ENCODE results near the gene LYRM4. TPM values are rescaled to one million over a fixed set of nuclear protein-coding genes. Genes with fewer than 3 reads are reported as not detected.
A peak's percentile ranks its signal among the peaks of the same experiment; 100 is the strongest.

Gene LYRM4
- total and polyA plus RNA-seq, 9 of the 15 experiments (the other 6 are each of a cell fraction or from before 2014, with no cell fraction given), result 24.2 to 69.4 (median 41.8) TPM

GRCh38 chr6:5084360-5084780 lies 176.4 kb downstream of the LYRM4 start (continued):
- peak; percentile 45; the same call in 1 of the 2 replicates for TF ChIP-seq ZNF592 (IDR thresholded peaks at IDR 0.05)
- no peak for TF ChIP-seq KLF16 (IDR thresholded peaks at IDR 0.05)
- no peak for TF ChIP-seq ZMIZ1 (IDR thresholded peaks at IDR 0.05; ENCODE audit: low read depth in 2 of 2, low read length in 2 of 2)
- no peak for TF ChIP-seq FOXM1 (IDR thresholded peaks at IDR 0.05; ENCODE audit: low read depth)
- TF ChIP-seq FOXM1 (CRISPR knock-in tag; IDR thresholded peaks at IDR 0.05; ENCODE audit: low read depth), result no peak
- TF ChIP-seq MITF (IDR thresholded peaks at IDR 0.05), result no peak
- TF ChIP-seq KLF1 (tag; IDR thresholded peaks at IDR 0.05), result no peak
- no peak for TF ChIP-seq FOXJ2 (tag; IDR thresholded peaks at IDR 0.05)
- no peak for TF ChIP-seq HLTF (IDR thresholded peaks at IDR 0.05)
- TF ChIP-seq VEZF1 (CRISPR knock-in tag; IDR thresholded peaks at IDR 0.05), result peak; percentile 70
- TF ChIP-seq GABPA (tag; conservative IDR thresholded peaks at IDR 0.05; ENCODE audit: low read depth), result no peak
- no peak for TF ChIP-seq XRCC3 (IDR thresholded peaks at IDR 0.05)
- TF ChIP-seq SETDB1 (IDR thresholded peaks at IDR 0.05; ENCODE audit: low read length), result no peak
- no peak for TF ChIP-seq ZNF24 (IDR thresholded peaks at IDR 0.05)
- TF ChIP-seq NCOA2 (IDR thresholded peaks at IDR 0.05; ENCODE audit: partially characterized antibody in 2 of 2), result no peak
- peak; percentile 52 for TF ChIP-seq HMGN3 (IDR thresholded peaks at IDR 0.05; ENCODE audit: borderline replicate concordance, extremely low read depth, insufficient read length, low read depth, low read length)
- no peak for TF ChIP-seq ESRRA (IDR thresholded peaks at IDR 0.05; ENCODE audit: borderline replicate concordance, low read depth)
- no peak for TF ChIP-seq EGR1 (conservative IDR thresholded peaks at IDR 0.05)
- TF ChIP-seq HES1 (IDR thresholded peaks at IDR 0.05; ENCODE audit: low read depth), result no peak

All from K562 (cell line).